IMR-90 (cell line): ENCODE data around the gene THSD8. TPM values are rescaled to one million over a fixed set of nuclear protein-coding genes. Genes with fewer than 3 reads are reported as not detected.

Experiments used
- ATAC-seq: fragments of 200-7000 bp; cut with Tn5 transposase; 2 replicates; pipeline ENCODE4 v1.9.1; 2020; ENCODE audit warnings: low read depth, mild to moderate bottlenecking, moderate library complexity
- BruUV-seq: library from RNA; stranded (reverse); fragments of 400-500 nt; replicated peaks from 2 replicates; lab custom pipeline; 2021; lab: Mats Ljungman, UMichigan
- CTCF ChIA-PET: fragments of 300-600 bp; formaldehyde crosslinking; extraction: SDS; loops from one replicate; lab custom pipeline; 2021; ENCODE audit warnings: antibody characterized with exemption; lab: Yijun Ruan, JAX
- POLR2A ChIA-PET: fragments of 300-600 bp; sonication (Branson Sonifier 250); formaldehyde crosslinking; loops from one replicate; lab custom pipeline; 2022; ENCODE audit warnings: antibody characterized with exemption; ENCODE audit not compliant: unreplicated experiment; lab: Charles Lee
- DNase-seq: peaks from one replicate; pipeline ENCODE4 v3.0.0; 2013
- H2AFZ ChIP-seq: replicated peaks from 2 replicates; pipeline ENCODE3; 2013; ENCODE audit warnings: low read length, mild to moderate bottlenecking; ENCODE audit not compliant: poor library complexity
- H2AK5ac ChIP-seq: 2 replicates; pipeline ENCODE4 v1.6.1; 2013; ENCODE audit warnings: low read depth, low read length, inconsistent platforms
- H2AK9ac ChIP-seq: replicated peaks from 2 replicates; pipeline ENCODE3; 2013; ENCODE audit warnings: mild to moderate bottlenecking, low read depth, low read length, moderate library complexity; ENCODE audit not compliant: poor library complexity
- H2BK120ac ChIP-seq: 2 replicates; pipeline ENCODE4 v1.6.1; 2013; ENCODE audit warnings: low read depth, low read length, inconsistent platforms
- H2BK15ac ChIP-seq: 3 replicates; pipeline ENCODE4 v1.6.1; 2013; ENCODE audit warnings: low read depth, low read length, inconsistent platforms
- H2BK20ac ChIP-seq: 2 replicates; pipeline ENCODE4 v1.6.1; 2013; ENCODE audit warnings: low read depth, mild to moderate bottlenecking, inconsistent platforms, low read length, moderate library complexity
- H2BK5ac ChIP-seq: 2 replicates; pipeline ENCODE4 v1.6.1; 2013; ENCODE audit warnings: mild to moderate bottlenecking, low read depth, low read length, inconsistent platforms; ENCODE audit not compliant: poor library complexity, severe bottlenecking
- H3K14ac ChIP-seq: replicated peaks from 2 replicates; pipeline ENCODE4 v1.6.1; 2013; ENCODE audit warnings: low read depth, low read length, inconsistent platforms
- H3K18ac ChIP-seq: 2 replicates; pipeline ENCODE4 v1.6.1; 2013; ENCODE audit warnings: low read depth, low read length, control low read depth
- H3K23ac ChIP-seq: 2 replicates; pipeline ENCODE4 v1.6.1; 2013; ENCODE audit warnings: low read depth, low read length, inconsistent platforms
- H3K27ac ChIP-seq: 2 replicates; pipeline ENCODE4 v1.5.1; 2013; ENCODE audit warnings: mild to moderate bottlenecking, control low read depth, low read length; ENCODE audit not compliant: insufficient read depth
- H3K27me3 ChIP-seq: 2 replicates; pipeline ENCODE4 v1.6.1; 2013; ENCODE audit warnings: low read length; ENCODE audit not compliant: control insufficient read depth, insufficient read depth
- H3K36me3 ChIP-seq: 2 replicates; pipeline ENCODE4 v1.6.1; 2013; ENCODE audit warnings: low read length, mixed read lengths; ENCODE audit not compliant: control insufficient read depth, insufficient read depth
- H3K4ac ChIP-seq: 2 replicates; pipeline ENCODE4 v1.6.1; 2013; ENCODE audit warnings: low read depth, low read length, inconsistent platforms
- H3K4me1 ChIP-seq: 2 replicates; pipeline ENCODE4 v1.6.1; 2013; ENCODE audit warnings: low read length, mixed read lengths; ENCODE audit not compliant: control insufficient read depth, insufficient read depth
- H3K4me2 ChIP-seq: 2 replicates; pipeline ENCODE4 v1.6.1; 2013; ENCODE audit warnings: low read depth, mild to moderate bottlenecking, control low read depth, low read length, moderate library complexity
- H3K4me3 ChIP-seq: 2 replicates; pipeline ENCODE4 v1.5.1; 2013; ENCODE audit warnings: low read depth, mild to moderate bottlenecking, control low read depth, low read length, moderate library complexity; ENCODE audit not compliant: insufficient read depth
- H3K56ac ChIP-seq: 2 replicates; pipeline ENCODE4 v1.6.1; 2013; ENCODE audit warnings: low read length, inconsistent platforms; ENCODE audit not compliant: insufficient read depth; ENCODE audit errors: extremely low read depth
- H3K79me1 ChIP-seq, 2 experiments: 2 replicates each; pipeline ENCODE4 v1.6.1; 2013; ENCODE audit warnings: low read length in 2 of 2, inconsistent platforms in 1 of 2, low read depth in 1 of 2
- H3K9ac ChIP-seq: 2 replicates; pipeline ENCODE4 v1.6.1; 2013; ENCODE audit warnings: low read depth, low read length, control low read depth
- H3K9me1 ChIP-seq: 2 replicates; pipeline ENCODE4 v1.6.1; 2013; ENCODE audit warnings: low read length, inconsistent platforms; ENCODE audit not compliant: insufficient read depth
- H3K9me3 ChIP-seq: 2 replicates; pipeline ENCODE4 v1.6.1; 2013; ENCODE audit warnings: low read length; ENCODE audit not compliant: control insufficient read depth, insufficient read depth
- H4K20me1 ChIP-seq: 2 replicates; pipeline ENCODE4 v1.6.1; 2013; ENCODE audit warnings: low read length, inconsistent platforms; ENCODE audit not compliant: insufficient read depth
- H4K5ac ChIP-seq: 2 replicates; pipeline ENCODE4 v1.6.1; 2013; ENCODE audit warnings: mild to moderate bottlenecking, low read depth, low read length, control low read depth
- H4K8ac ChIP-seq, 2 experiments: 2 replicates each; pipeline ENCODE4 v1.6.1; 2013; ENCODE audit warnings: low read depth in 2 of 2, low read length in 2 of 2, control low read depth in 1 of 2, inconsistent platforms in 1 of 2
- H4K91ac ChIP-seq: 2 replicates; pipeline ENCODE4 v1.6.1; 2013; ENCODE audit warnings: low read depth, low read length, inconsistent platforms; ENCODE audit not compliant: insufficient read depth
- BHLHE40 ChIP-seq: fragments of 150-350 bp; IDR thresholded peaks from 2 replicates; pipeline ENCODE4 v1.6.1; 2016; ENCODE audit warnings: mild to moderate bottlenecking, low read depth, low read length
- CEBPB ChIP-seq: IDR thresholded peaks from 2 replicates; pipeline ENCODE4 v1.6.1; 2012; ENCODE audit warnings: low read depth, low read length, improper control_type of control experiment
- CHD1 ChIP-seq: IDR thresholded peaks from 2 replicates; pipeline ENCODE4 v1.6.1; 2012; ENCODE audit warnings: low read depth, low read length, improper control_type of control experiment
- CTCF ChIP-seq: conservative IDR thresholded peaks from 2 replicates; pipeline ENCODE4 v1.5.1; 2012; ENCODE audit warnings: mild to moderate bottlenecking, low read depth, low read length, improper control_type of control experiment
- ELK1 ChIP-seq: fragments of 150-350 bp; IDR thresholded peaks from 2 replicates; pipeline ENCODE4 v1.6.1; 2016; ENCODE audit warnings: low read depth, mild to moderate bottlenecking, low read length, moderate library complexity, borderline replicate concordance
- FOS ChIP-seq: fragments of 150-350 bp; IDR thresholded peaks from 2 replicates; pipeline ENCODE4 v1.6.1; 2016; ENCODE audit warnings: low read depth, low read length
- MAFK ChIP-seq: IDR thresholded peaks from 2 replicates; pipeline ENCODE4 v1.6.1; 2012; ENCODE audit warnings: low read depth, low read length, improper control_type of control experiment
- MAZ ChIP-seq: IDR thresholded peaks from 2 replicates; pipeline ENCODE4 v1.6.1; 2012; ENCODE audit warnings: low read depth, mild to moderate bottlenecking, low read length, improper control_type of control experiment, moderate library complexity, borderline replicate concordance
- MXI1 ChIP-seq: IDR thresholded peaks from 2 replicates; pipeline ENCODE4 v1.6.1; 2012; ENCODE audit warnings: low read depth, mild to moderate bottlenecking, low read length, moderate library complexity, borderline replicate concordance
- NFE2L2 ChIP-seq: fragments of 150-350 bp; IDR thresholded peaks from 2 replicates; pipeline ENCODE4 v1.6.1; 2016; ENCODE audit warnings: low read depth, mild to moderate bottlenecking, low read length
- POLR2A ChIP-seq: IDR thresholded peaks from 2 replicates; pipeline ENCODE4 v1.6.1; 2012; ENCODE audit warnings: mild to moderate bottlenecking, low read depth, low read length
- RAD21 ChIP-seq: IDR thresholded peaks from 2 replicates; pipeline ENCODE4 v1.6.1; 2012; ENCODE audit warnings: low read length, improper control_type of control experiment
- RCOR1 ChIP-seq: IDR thresholded peaks from 2 replicates; pipeline ENCODE4 v1.6.1; 2012; ENCODE audit warnings: mild to moderate bottlenecking, low read length, improper control_type of control experiment; ENCODE audit not compliant: insufficient replicate concordance
- RFX5 ChIP-seq: IDR thresholded peaks from 2 replicates; pipeline ENCODE4 v1.8.0; 2012; ENCODE audit warnings: low read depth, mild to moderate bottlenecking, low read length, moderate library complexity
- SMC3 ChIP-seq: fragments of 150-350 bp; IDR thresholded peaks from 2 replicates; pipeline ENCODE4 v1.6.1; 2016; ENCODE audit warnings: low read depth, mild to moderate bottlenecking, antibody characterized with exemption, low read length, moderate library complexity
- USF2 ChIP-seq: fragments of 150-350 bp; IDR thresholded peaks from 2 replicates; pipeline ENCODE4 v1.6.1; 2017; ENCODE audit warnings: mild to moderate bottlenecking, antibody characterized with exemption, low read length, low read depth
- WGBS, 2 experiments: methylation state at CpG; one replicate each; pipeline versions ENCODE4 v1.1.5 to v1.1.7; 2013; ENCODE audit warnings: missing lambda C conversion rate in 2 of 2; ENCODE audit not compliant: insufficient read length in 1 of 2; ENCODE audit errors: extremely low coverage in 2 of 2; 5-methylcytosine and 5-hydroxymethylcytosine counted together
- dilution Hi-C: fragments of 300-500 bp; cut with HindIII; formaldehyde crosslinking; loops from one replicate; pipeline ENCODE4 v1.14.3; 2018; ENCODE audit warnings: low sequenced_read_pairs; ENCODE audit not compliant: unreplicated experiment
- in situ Hi-C: fragments of 300-500 bp; cut with MboI; formaldehyde crosslinking; loops from 3 replicates; pipeline ENCODE4 v1.14.3; 2019; ENCODE audit warnings: low sequenced_read_pairs, inconsistent platforms, mixed read lengths
- intact Hi-C: fragments of 100-400 bp; cut with micrococcal nuclease; formaldehyde crosslinking; loops from 2 replicates; pipeline ENCODE4 v1.10.0; 2022
- polyA plus RNA-seq, 3 experiments: library from polyadenylated mRNA; depleted of rRNA; stranded (reverse); fragments of >200 nt; gene quantifications; 2 replicates each; pipeline ENCODE4 v1.2.3, GENCODE V29; 2012; ENCODE audit warnings: low replicate concordance in 1 of 3
- total RNA-seq: library from RNA; depleted of rRNA; stranded (reverse); fragments of >200 nt; gene quantifications from 2 replicates; pipeline ENCODE4 v1.2.3, GENCODE V29; 2012

Gene THSD8
- total and polyA plus RNA-seq, 2 of the 4 experiments (the other 2 are of a cell fraction), result 0.68 TPM; not detected in 1

GRCh38 chr19:12786952-12787351 is 14.9 kb upstream of the THSD8 start:
- Histone ChIP-seq H3K56ac (no peak overlapping the region), H2BK120ac (no peak overlapping the region), H2AK5ac (peak overlapping the region; percentile 13; the same call in 1 of the 2 replicates), H3K9me1 (peaks cover 21% of the 10 kb centered on the region), H3K9me3 (no peaks in the 10 kb centered on the region), H3K9ac (no peak overlapping the region), H3K4ac (no peak overlapping the region), H3K4me2 (no peak overlapping the region), H4K5ac (no peak overlapping the region), H3K14ac (no peak overlapping the region), H3K36me3 (no peaks in the 10 kb centered on the region), H2BK20ac (peak overlapping the region; percentile 15; the same call in 1 of the 2 replicates), H2BK5ac (no peak overlapping the region), H4K8ac (no peak overlapping the region), H3K79me1 (peaks cover 0 to 38% of the 10 kb centered on the region in 2 experiments; a peak in 2 of 4 replicates), H3K27me3 (no peaks in the 10 kb centered on the region), H3K4me3 (no peak overlapping the region), H4K91ac (no peak overlapping the region), H4K20me1 (peaks cover 10% of the 10 kb centered on the region), H2AFZ (no peak overlapping the region), H3K18ac (no peak overlapping the region), H2AK9ac (no peak overlapping the region), H3K23ac (no peak overlapping the region), H3K27ac (no peak overlapping the region), H2BK15ac (peak overlapping the region; percentile 53; the same call in 1 of the 3 replicates), H3K4me1 (peaks cover 51% of the 10 kb centered on the region)
- in situ Hi-C loops (loop anchor here (25.0 kb wide), 1 partner anchor 1050 kb away; no protein-coding TSS in a partner anchor), dilution Hi-C loops (no loop called here), intact Hi-C loops (no loop called here)
- ATAC-seq (no peak), DNase-seq (no peak)
- TF ChIP-seq SMC3 (no peak), FOS (no peak), MAZ (no peak), BHLHE40 (no peak), CTCF (no peak), RFX5 (no peak), MXI1 (no peak), POLR2A (no peak), CEBPB (no peak), RAD21 (no peak), CHD1 (no peak), MAFK (no peak), ELK1 (no peak), NFE2L2 (no peak), RCOR1 (no peak), USF2 (no peak)
- no TSS peak for BruUV-seq
- no CpG with 5 or more reads among the region's 3 CpGs for WGBS, 2 experiments
- ChIA-PET CTCF (interaction anchor here (0.6 kb wide), 1 partner anchor 10 kb away, joined by 3 read pairs; no protein-coding TSS in a partner anchor), POLR2A (no interaction called here)
